OCI-LY1 (cell line): Measurements from ENCODE around the gene MME.

Experiments used
- CTCF ChIP-seq: fragments of 200-600 bp; sonication (generic), shearing (Covaris generic); IDR thresholded peaks from 2 replicates; pipeline ENCODE4 v1.5.1; 2017; ENCODE audit warnings: mild to moderate bottlenecking, antibody characterized with exemption, low read length, moderate library complexity, mixed read lengths
- EZH2 ChIP-seq: fragments of 200-600 bp; sonication (generic), shearing (Covaris generic); IDR thresholded peaks from 2 replicates; pipeline ENCODE4 v1.8.0; 2017; ENCODE audit warnings: borderline replicate concordance, mixed run types, mild to moderate bottlenecking, antibody characterized with exemption, low read length, moderate library complexity, mixed read lengths

- TF ChIP-seq CTCF, result no peak
- TF ChIP-seq EZH2, result no peak
Observed at GRCh38 chr3:155034786-155035185, 45.3 kb upstream of the MME start.
